ENCODE results near the gene ACTL7A. TPM values are rescaled to one million over a fixed set of nuclear protein-coding genes. Genes with fewer than 3 reads are reported as not detected.
"Not testable (repeated sequence)": the region's sequence is repeated elsewhere in the genome, so short reads cannot be mapped to it uniquely, and the experiment has no call there.

Gene ACTL7A
- total RNA-seq, 2 donors from 2014 or later: not detected

GRCh38 chr9:108897324-108898096 is 35.4 kb downstream of the ACTL7A start:
- no peak for DNase-seq

GRCh38 chr9:108899023-108899695 is 37.1 kb downstream of the ACTL7A start:
- H3K4me1 ChIP-seq; intact Hi-C loops (cut with DNase I); H3K9me3 ChIP-seq; ATAC-seq; H3K27me3 ChIP-seq; H3K27ac ChIP-seq; DNase-seq; H3K4me3 ChIP-seq: not testable (repeated sequence)
- WGBS, 2 donors: 94 to 95% methylated on average over 8 of the region's 8 CpGs
- H3K36me3 ChIP-seq (replicated peaks in 1 of 2; ENCODE audit: insufficient read depth in 1 of 2, low read depth in 2 of 2): peaks cover 0 to 19% of the 10 kb centered on the region in 2 donors

More at GRCh38 chr9:108897324-108898096, 35.4 kb downstream of the ACTL7A start:
- intact Hi-C loops (cut with DNase I): no loop called here
- Histone ChIP-seq H3K9me3 (no peaks in the 10 kb centered on the region), H3K4me3 (no peak overlapping the region), H3K27me3 (no peaks in the 10 kb centered on the region), H3K27ac (no peak overlapping the region), H3K36me3 (replicated peaks in 1 of 2; ENCODE audit: insufficient read depth in 1 of 2, low read depth in 2 of 2) (peaks cover 2 to 18% of the 10 kb centered on the region in 2 donors), H3K4me1 (no peaks in the 10 kb centered on the region)
- no peak for ATAC-seq
- no peak for TF ChIP-seq CTCF (IDR thresholded peaks at IDR 0.05)
- no peak for TF ChIP-seq POLR2A (IDR thresholded peaks at IDR 0.05)
- WGBS, 2 donors: 91 to 95% methylated on average over 2 of the region's 2 CpGs

- no peaks in the 10 kb centered on the region for H3K27me3 ChIP-seq
- no peak overlapping the region for H3K27ac ChIP-seq
- no peaks in the 10 kb centered on the region for H3K9me3 ChIP-seq
- TF ChIP-seq CTCF (IDR thresholded peaks at IDR 0.05): no peak
- no peak for TF ChIP-seq POLR2A (IDR thresholded peaks at IDR 0.05)
- ATAC-seq (no peak), DNase-seq (no peak)
- intact Hi-C loops (cut with DNase I): no loop called here
- 88 to 93% methylated on average over 5 of the region's 5 CpGs for WGBS, 2 donors
- H3K36me3 ChIP-seq (replicated peaks in 1 of 2; ENCODE audit: insufficient read depth in 1 of 2, low read depth in 2 of 2): peaks cover 0 to 18% of the 10 kb centered on the region in 2 donors
- no peaks in the 10 kb centered on the region for H3K4me1 ChIP-seq
- H3K4me3 ChIP-seq: no peak overlapping the region
Measured at GRCh38 chr9:108900176-108900575, 38.1 kb downstream of the ACTL7A start.

GRCh38 chr9:108903420-108904103 is 41.5 kb downstream of the ACTL7A start:
- DNase-seq (no peak), ATAC-seq (no peak)
- 79 to 91% methylated on average over 2 of the region's 2 CpGs for WGBS, 2 donors
- H3K9me3 ChIP-seq: no peaks in the 10 kb centered on the region
- no peak overlapping the region for H3K27ac ChIP-seq
- H3K4me1 ChIP-seq: no peaks in the 10 kb centered on the region
- peaks cover 5 to 24% of the 10 kb centered on the region in 2 donors for H3K36me3 ChIP-seq (replicated peaks in 1 of 2; ENCODE audit: insufficient read depth in 1 of 2, low read depth in 2 of 2)
- H3K4me3 ChIP-seq: no peak overlapping the region
- H3K27me3 ChIP-seq: no peaks in the 10 kb centered on the region
- intact Hi-C loops (cut with DNase I): no loop called here
- TF ChIP-seq CTCF (IDR thresholded peaks at IDR 0.05): no peak
- no peak for TF ChIP-seq POLR2A (IDR thresholded peaks at IDR 0.05)

GRCh38 chr9:108904161-108904560 is 42.1 kb downstream of the ACTL7A start:
- WGBS, 2 donors: 93 to 98% methylated on average over 3 of the region's 3 CpGs
- Histone ChIP-seq H3K27me3 (no peaks in the 10 kb centered on the region), H3K27ac (no peak overlapping the region), H3K4me1 (no peaks in the 10 kb centered on the region), H3K4me3 (no peak overlapping the region), H3K9me3 (no peaks in the 10 kb centered on the region), H3K36me3 (replicated peaks in 1 of 2; ENCODE audit: insufficient read depth in 1 of 2, low read depth in 2 of 2) (peaks cover 5 to 24% of the 10 kb centered on the region in 2 donors)
- no peak for TF ChIP-seq POLR2A (IDR thresholded peaks at IDR 0.05)
- no peak for TF ChIP-seq CTCF (IDR thresholded peaks at IDR 0.05)
- ATAC-seq: no peak
- intact Hi-C loops (cut with DNase I): no loop called here
- no peak for DNase-seq
